GM12875 (cell line): ENCODE results near the gene TCERG1L.

Source experiments
- H3K4me3 ChIP-seq: one replicate; pipeline ENCODE4 v1.5.1; 2011; ENCODE audit warnings: low read depth, low read length, control low read depth
- CTCF ChIP-seq: IDR thresholded peaks from 2 replicates; pipeline ENCODE4 v1.5.1; 2011; ENCODE audit warnings: low read depth, mild to moderate bottlenecking, control low read depth, inconsistent platforms, low read length, moderate library complexity, borderline replicate concordance; ENCODE audit not compliant: insufficient read depth

TCERG1L gene

GRCh38 chr10:131316321-131317075 is 5.0 kb upstream of the TCERG1L start:
- no peak overlapping the region for H3K4me3 ChIP-seq
- TF ChIP-seq CTCF: no peak

- no peak overlapping the region for H3K4me3 ChIP-seq
- no peak for TF ChIP-seq CTCF
Measured at GRCh38 chr10:131315344-131315743, 3.8 kb upstream of the TCERG1L start.

- no peak overlapping the region for H3K4me3 ChIP-seq
- TF ChIP-seq CTCF: no peak
Measured at GRCh38 chr10:131314799-131315198, 3.3 kb upstream of the TCERG1L start.

- no peak for TF ChIP-seq CTCF
- H3K4me3 ChIP-seq: no peak overlapping the region
Measured at GRCh38 chr10:131314148-131314547, 2.6 kb upstream of the TCERG1L start.

GRCh38 chr10:131313377-131313776 is 1.9 kb upstream of the TCERG1L start:
- no peak for TF ChIP-seq CTCF
- no peak overlapping the region for H3K4me3 ChIP-seq

- no peak overlapping the region for H3K4me3 ChIP-seq
- no peak for TF ChIP-seq CTCF
Measured at GRCh38 chr10:131312478-131312836, 936 bp upstream of the TCERG1L start.

GRCh38 chr10:131311402-131311660 is 190 bp downstream of the TCERG1L start:
- H3K4me3 ChIP-seq: no peak overlapping the region

More at GRCh38 chr10:131311402-131311660, 190 bp downstream of the TCERG1L start:
- TF ChIP-seq CTCF: no peak
